IPS-15b (cell line): ENCODE data around the gene TMEM248.
A peak's percentile ranks its signal among the peaks of the same experiment; 100 is the strongest.
"Not testable (repeated sequence)": the region's sequence is repeated elsewhere in the genome, so short reads cannot be mapped to it uniquely, and the experiment has no call there.

Experiments used
- H3K27me3 ChIP-seq: one replicate; pipeline ENCODE4 v1.6.1; 2013; ENCODE audit warnings: low read length; ENCODE audit not compliant: control insufficient read depth, insufficient read depth
- H3K36me3 ChIP-seq: one replicate; pipeline ENCODE4 v1.6.1; 2013; ENCODE audit warnings: low read length; ENCODE audit not compliant: control insufficient read depth, insufficient read depth
- H3K4me1 ChIP-seq: one replicate; pipeline ENCODE4 v1.6.1; 2013; ENCODE audit warnings: mild to moderate bottlenecking, low read length; ENCODE audit not compliant: control insufficient read depth, insufficient read depth
- H3K4me3 ChIP-seq: one replicate; pipeline ENCODE4 v1.5.1; 2013; ENCODE audit warnings: low read depth, low read length
- H3K9ac ChIP-seq: one replicate; pipeline ENCODE4 v1.6.1; 2013; ENCODE audit warnings: low read depth, mild to moderate bottlenecking, low read length
- H3K9me3 ChIP-seq: one replicate; pipeline ENCODE4 v1.6.1; 2013; ENCODE audit warnings: mild to moderate bottlenecking, low read length; ENCODE audit not compliant: control insufficient read depth, insufficient read depth

Gene TMEM248

DNA sequence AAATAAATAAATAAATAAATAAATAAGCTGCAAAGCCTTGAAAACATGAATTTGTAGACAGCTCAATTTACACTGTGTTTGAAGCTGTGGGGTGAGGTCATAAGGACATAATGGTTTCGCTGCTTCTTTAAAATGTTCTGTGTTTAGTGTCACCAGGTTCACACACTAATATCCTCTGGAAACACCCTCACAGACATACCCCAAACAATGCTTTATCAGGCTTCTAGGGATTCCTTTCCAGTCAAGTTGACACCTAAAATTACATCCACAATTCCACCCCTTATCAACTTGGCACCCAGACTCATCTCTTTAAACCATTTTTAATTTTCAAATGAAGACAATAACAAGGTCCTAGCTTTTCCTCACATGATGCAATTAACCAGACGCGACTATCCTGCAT, 68.5 kb downstream of the TMEM248 start:
- not testable (repeated sequence) for H3K4me3 ChIP-seq, H3K9me3 ChIP-seq, H3K27me3 ChIP-seq, H3K4me1 ChIP-seq, H3K9ac ChIP-seq, H3K36me3 ChIP-seq

- H3K4me1 ChIP-seq, H3K9ac ChIP-seq, H3K27me3 ChIP-seq, H3K36me3 ChIP-seq, H3K9me3 ChIP-seq, H3K4me3 ChIP-seq: not testable (repeated sequence)
Measured at GRCh38 chr7:66994051-66994450, 73.0 kb downstream of the TMEM248 start.

- H3K9ac ChIP-seq, H3K4me1 ChIP-seq, H3K27me3 ChIP-seq, H3K36me3 ChIP-seq, H3K9me3 ChIP-seq: not testable (repeated sequence)
- H3K4me3 ChIP-seq: peak overlapping the region; percentile 71
Measured at GRCh38 chr7:66994691-66995049, 73.6 kb downstream of the TMEM248 start.

DNA sequence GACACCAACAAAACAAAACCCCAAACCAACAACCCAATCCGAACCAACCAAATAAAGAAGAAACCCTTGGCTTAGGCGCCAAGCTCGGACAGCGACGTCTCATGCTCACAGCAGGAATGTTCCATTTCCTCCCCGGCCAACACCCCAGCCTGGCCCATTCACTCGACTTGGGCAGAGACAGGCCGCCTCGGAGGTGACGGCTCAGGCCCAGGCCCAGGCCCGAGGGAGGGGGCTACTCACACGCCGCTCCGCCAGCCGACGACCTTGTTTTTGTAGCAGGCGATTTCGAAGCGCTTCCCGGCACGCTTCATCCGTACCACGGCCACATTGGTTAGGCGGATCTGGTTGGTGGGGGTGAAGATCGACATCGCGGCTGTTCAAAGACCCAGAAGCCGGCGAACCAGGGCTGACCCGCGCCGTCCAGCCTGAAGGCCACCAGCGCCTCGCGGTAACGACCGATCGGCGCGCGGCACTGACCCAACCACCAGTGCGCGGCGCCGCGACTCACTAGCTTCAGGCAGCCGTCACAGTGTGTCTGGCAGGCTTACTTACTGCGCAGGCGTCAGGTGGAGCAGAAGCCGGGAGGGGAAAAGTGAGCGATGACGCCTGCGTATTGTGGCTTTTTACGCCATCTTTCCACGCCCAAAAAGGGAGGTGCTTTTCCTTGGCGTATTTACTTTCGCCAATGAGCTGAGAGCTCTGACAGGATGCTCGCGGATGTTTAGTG, 74.2 kb downstream of the TMEM248 start, which contains the start of gene SBDS:
Gene SBDS, minus strand, starts transcription at position 537 of the 727 bp plus-strand sequence. Its CDS starts 169 bp downstream, at position 368.
- not testable (repeated sequence) for H3K9me3 ChIP-seq, H3K36me3 ChIP-seq, H3K27me3 ChIP-seq, H3K4me1 ChIP-seq
- peak within 1 kb of the TSS; percentile 47 for H3K9ac ChIP-seq
- H3K4me3 ChIP-seq: peak within 1 kb of the TSS; percentile 71

DNA sequence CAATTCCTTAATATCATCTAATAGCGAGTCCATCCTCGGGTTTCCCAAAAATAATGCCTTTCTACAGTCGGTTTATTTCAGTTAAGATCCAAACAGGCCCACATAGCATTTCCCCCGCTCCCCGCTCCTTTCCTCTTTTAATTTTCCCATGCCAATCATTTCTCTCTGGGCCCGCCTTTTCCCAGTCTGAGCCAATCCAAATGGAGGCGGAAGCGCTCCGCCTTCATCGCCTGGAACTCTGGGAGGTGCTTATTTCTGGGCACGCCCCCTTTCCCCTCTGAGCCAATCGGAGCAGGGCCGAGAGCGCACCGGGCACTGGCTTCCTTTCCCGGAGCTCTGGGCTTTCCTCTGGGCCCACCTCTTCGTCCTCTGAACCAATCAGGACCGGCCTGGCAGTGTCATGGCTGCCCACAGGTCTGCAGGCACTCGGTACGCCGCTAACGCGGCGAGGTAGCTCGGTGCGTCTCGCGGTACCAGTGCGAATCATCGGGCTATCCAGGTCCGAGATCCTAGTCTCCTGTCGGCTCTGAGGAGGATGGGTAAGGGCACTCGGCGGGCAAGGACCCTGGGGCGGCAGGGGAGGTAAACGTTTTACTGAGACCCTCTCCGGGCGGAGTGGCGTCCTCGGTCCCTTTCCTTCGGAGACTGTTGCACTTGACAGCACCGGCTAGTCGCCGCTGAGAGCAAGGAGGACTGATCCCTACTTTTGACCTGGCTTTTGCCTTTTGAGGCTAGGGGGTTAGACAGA, 75.6 kb downstream of the TMEM248 start, which contains the start of gene TYW1:
Gene TYW1, plus strand, starts transcription at position 390 of the 748 bp plus-strand sequence. Its CDS starts 146 bp downstream, at position 536.
- not testable (repeated sequence) for H3K27me3 ChIP-seq, H3K36me3 ChIP-seq, H3K9me3 ChIP-seq, H3K4me1 ChIP-seq
- peak within 1 kb of the TSS; percentile 68 for H3K9ac ChIP-seq
- peak within 1 kb of the TSS; percentile 84 for H3K4me3 ChIP-seq

DNA sequence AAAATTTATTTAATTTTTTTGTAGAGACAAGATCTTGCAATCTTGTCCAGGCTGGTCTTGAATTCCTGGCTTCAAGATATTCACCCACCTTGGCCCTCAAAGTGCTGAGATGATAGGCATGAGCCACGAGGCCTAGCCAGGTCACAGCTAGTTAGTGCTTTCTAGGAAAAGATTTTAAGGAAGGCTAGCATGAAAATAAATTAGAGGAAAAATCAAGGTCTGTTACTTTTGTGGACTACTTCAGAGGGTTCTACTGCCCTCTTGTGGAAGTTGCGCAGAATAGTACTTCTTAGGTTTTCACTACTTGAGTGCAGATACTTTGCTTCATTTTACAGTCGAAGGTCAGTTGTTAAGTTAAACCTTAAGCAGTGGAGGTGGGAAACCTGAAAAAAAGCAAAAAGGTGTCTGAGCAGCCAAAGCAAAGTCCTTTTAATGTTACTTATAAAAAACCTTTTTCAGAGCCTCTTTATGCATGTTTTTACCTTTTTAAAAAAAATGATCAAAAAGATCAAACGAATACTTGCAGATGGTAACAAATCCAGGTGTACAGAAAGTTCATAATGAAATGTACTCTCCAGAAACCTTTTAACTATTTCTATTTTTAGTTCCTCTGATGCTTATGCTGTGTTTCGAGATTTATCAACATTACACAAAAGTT, 79.7 kb downstream of the TMEM248 start:
- H3K4me3 ChIP-seq, H3K9ac ChIP-seq, H3K9me3 ChIP-seq, H3K36me3 ChIP-seq, H3K4me1 ChIP-seq, H3K27me3 ChIP-seq: not testable (repeated sequence)

GRCh38 chr7:67004145-67004544, 83.1 kb downstream of the TMEM248 start:
- not testable (repeated sequence) for H3K9ac ChIP-seq, H3K27me3 ChIP-seq, H3K4me1 ChIP-seq, H3K4me3 ChIP-seq, H3K9me3 ChIP-seq, H3K36me3 ChIP-seq

DNA sequence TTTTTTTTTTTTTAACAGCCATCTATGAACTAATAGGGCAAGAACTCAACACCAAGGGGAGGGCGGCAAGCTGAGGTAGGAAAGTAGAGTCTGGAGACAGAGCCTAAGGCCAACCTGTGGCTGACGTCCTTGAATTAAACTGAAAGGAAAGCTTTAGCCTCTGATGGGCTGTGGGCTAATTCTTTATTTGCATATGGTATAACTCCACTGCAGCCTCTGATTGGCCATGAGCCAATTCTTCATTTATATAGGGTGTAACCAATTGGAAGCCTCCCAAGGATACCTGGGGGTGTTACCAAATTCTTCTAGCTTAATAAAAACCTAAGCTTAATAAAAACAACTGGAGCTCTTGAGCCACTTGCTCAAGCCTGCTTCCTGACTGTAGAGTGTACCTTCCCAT, 85.9 kb downstream of the TMEM248 start:
- Histone ChIP-seq H3K4me1 (peaks cover 2% of the 10 kb centered on the region), H3K27me3 (no peaks in the 10 kb centered on the region), H3K4me3 (no peak overlapping the region), H3K9me3 (no peaks in the 10 kb centered on the region), H3K36me3 (peaks cover 4% of the 10 kb centered on the region), H3K9ac (no peak overlapping the region)
